Activated CD4-positive, alpha-beta T cell treated with anti-CD3 and anti-CD28 coated beads for 24 hours (primary cell): ENCODE measurements around the gene SETBP1.

Experiments used
- DNase-seq, 2 donors: peaks; one replicate each; pipeline ENCODE4 v3.0.0-alpha.2; 2020; ENCODE audit warnings: low read depth in 2 of 2

SETBP1 gene

DNA sequence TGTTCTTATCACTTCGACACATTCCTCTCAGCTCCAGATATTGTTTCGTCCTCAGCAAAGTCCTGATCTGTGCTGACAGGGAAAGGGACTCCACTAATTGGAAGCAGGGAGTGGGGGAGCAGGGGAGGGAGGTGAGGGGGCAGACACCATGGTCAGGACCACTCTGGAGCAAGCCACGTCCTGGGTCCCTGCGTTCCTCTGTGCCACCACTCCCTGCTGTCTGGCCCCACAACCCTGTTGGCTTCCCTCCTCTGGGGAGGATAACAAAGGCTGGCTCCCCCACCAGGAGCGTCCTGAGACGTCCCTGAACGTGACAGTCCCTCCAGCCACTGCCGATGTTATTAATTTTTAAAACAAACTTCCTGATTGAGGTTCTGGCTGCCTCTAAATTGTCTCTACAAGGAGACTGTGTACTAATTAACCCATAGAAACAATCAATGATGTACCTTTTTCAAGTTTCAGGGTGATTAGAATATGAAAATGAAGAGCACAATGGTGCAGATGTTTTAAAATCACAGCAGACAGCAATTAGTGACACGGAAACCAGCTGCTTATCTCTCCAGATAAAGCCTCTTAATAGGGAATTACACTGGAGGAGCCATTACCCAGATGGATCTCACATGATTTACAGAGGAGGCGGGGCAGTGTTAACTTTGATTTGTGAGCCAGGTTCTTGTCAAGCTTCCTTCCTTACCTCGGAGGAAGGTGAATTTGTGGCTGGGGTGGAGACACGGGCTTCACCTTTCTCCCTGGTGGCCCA is 257.5 kb downstream of the SETBP1 start:
- DNase-seq = no peak

- no peak for DNase-seq
Observed at GRCh38 chr18:44938720-44939665, 258.3 kb downstream of the SETBP1 start.

DNA sequence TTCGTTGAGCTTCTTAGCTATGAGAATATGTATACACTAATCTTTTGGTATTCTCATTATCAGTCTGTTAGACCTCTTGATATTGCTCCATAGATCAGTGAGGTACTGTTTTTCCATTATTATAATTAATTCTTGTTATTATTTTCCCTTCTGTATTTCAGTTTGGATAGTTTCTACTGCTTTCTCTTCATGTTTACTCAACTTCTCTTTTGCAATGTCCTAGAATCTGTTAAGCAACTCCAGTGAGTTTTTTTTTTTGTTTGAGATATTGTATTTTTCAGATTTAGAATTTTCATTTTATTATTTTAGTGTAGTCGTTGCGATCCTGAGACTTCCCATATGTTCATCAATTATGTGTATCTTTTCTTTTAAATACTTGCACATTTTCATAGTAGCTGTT is 260.8 kb downstream of the SETBP1 start:
- no peak for DNase-seq

DNA sequence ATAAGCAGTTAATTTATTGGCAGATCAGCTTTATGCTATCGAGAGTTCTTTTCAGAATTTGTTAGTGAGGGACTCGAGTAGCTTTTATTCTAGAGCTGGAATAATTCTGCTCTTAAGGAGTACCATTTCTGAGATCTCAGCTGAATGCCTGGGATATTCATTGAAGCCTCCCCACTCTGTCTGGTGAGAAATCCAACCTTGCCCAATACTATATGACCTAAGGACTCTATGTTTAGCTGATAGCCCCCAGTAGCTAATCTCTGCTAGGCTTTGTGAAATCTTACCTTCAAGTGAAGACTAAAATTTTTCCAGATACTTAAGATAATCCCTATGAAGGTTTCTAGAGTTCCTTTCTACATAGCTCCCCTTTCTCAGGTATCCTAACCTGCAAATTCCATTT is 261.4 kb downstream of the SETBP1 start:
- DNase-seq = no peak

GRCh38 chr18:44943311-44943881 is 262.7 kb downstream of the SETBP1 start:
- no peak for DNase-seq

- no peak for DNase-seq
Observed at GRCh38 chr18:44944461-44944860, 263.8 kb downstream of the SETBP1 start.

DNA sequence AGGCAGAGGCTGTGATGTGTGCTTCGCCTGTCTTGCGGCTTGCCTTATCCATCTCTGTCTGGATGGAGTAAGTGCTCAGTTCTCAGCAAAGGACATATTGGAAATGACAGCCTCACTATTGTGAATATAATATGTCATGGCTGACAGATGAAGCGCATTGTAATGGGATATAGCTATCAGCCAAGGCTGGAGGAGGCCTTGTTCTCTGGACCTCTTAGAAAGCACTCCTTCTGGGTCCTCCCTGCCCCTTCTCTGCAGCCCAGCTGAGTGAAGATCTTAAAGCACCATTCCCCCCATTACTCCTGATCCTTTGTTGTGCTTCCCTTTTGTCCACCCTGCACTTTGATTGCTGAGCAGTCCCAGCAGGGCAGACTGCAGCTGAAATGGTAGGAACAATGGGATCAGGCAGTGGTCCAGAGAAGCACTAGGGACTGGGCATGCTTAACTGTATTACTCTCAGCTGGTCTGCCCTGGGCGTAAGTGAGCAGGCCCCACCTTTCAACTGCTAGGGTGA is 265.3 kb downstream of the SETBP1 start:
- no peak for DNase-seq

GRCh38 chr18:44946529-44947113 is 265.9 kb downstream of the SETBP1 start:
- DNase-seq = no peak

- DNase-seq = no peak
Observed at GRCh38 chr18:44949967-44950366, 269.3 kb downstream of the SETBP1 start.

DNA sequence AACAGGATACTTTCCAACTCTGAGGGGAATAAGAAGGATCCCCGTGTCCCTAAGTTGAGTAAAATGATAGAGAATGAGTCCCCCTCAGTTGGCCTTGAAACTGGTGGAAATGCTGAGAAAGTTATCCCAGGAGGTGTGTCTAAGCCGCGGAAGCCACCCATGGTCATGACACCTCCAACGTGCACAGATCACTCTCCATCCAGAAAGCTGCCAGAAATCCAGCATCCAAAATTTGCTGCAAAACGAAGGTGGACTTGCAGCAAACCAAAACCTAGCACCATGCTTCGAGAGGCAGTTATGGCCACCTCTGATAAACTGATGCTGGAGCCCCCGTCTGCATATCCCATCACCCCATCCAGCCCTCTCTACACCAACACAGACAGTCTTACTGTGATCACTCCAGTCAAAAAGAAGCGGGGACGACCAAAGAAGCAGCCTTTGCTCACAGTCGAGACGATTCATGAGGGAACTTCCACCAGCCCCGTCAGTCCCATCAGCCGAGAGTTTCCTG is 270.1 kb downstream of the SETBP1 start:
- DNase-seq = no peak

- no peak for DNase-seq
Observed at GRCh38 chr18:44951748-44952147, 271.1 kb downstream of the SETBP1 start.

GRCh38 chr18:44954257-44954656 is 273.6 kb downstream of the SETBP1 start:
- DNase-seq = no peak

DNA sequence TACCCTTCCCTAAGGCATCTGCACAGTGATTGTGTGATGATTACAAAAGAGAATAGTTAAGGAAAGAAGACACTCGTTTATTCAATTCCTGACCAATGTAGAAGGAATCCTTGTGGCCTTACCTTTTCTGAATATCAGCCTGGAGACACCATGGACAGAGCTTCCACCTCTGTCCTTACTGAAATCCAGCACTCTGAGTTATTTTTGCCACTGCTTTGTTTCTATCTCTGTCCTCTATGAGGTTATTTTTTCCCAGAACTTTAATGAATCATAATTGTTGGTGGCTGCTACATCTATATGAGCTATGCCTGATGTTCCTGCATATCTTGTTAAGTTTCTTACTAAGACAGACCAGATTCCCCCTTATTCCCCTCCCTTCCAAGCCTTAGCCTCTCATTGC is 275.1 kb downstream of the SETBP1 start:
- DNase-seq = no peak

DNA sequence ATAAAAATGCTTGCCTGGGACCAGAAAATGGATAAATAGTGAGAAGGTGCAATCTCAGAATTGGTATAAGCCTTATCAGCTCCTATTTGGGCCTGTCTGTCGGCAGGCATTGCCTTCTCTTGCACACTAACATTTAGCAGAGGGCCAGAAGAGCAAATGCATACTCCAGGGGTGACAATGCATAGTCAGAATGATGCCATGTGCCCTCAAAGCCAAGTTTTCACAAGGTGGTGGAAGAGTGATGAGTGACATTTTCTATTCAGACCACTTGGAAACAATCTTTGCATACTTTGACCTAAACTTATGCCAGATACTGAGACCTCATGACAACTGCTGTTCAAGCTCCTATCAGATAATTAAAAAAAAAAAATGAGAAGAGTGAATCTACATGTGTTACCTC is 276.3 kb downstream of the SETBP1 start:
- no peak for DNase-seq

- no peak for DNase-seq
Observed at GRCh38 chr18:44957461-44957860, 276.8 kb downstream of the SETBP1 start.

GRCh38 chr18:44958040-44958439 is 277.4 kb downstream of the SETBP1 start:
- no peak for DNase-seq

GRCh38 chr18:44958455-44958854 is 277.8 kb downstream of the SETBP1 start:
- no peak for DNase-seq

DNA sequence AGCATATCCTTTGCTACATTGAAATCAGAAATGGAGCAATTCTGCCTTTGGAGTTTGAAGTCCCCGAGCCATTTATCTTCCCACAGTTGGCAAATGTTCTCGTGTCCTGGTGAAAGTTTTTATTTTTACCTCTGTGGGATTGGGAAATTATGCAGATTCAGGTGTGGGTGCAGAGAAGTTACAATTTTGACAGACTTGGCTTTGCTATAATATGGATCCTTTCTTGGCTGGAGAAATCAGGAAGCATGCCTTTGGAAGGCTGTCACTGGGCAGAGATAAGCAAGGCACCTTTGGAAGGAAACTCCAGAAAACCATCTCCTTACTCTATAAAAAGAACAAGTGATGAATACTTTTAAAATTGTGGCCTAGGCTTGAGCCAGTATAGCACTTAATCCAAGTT is 278.3 kb downstream of the SETBP1 start:
- DNase-seq = no peak

DNA sequence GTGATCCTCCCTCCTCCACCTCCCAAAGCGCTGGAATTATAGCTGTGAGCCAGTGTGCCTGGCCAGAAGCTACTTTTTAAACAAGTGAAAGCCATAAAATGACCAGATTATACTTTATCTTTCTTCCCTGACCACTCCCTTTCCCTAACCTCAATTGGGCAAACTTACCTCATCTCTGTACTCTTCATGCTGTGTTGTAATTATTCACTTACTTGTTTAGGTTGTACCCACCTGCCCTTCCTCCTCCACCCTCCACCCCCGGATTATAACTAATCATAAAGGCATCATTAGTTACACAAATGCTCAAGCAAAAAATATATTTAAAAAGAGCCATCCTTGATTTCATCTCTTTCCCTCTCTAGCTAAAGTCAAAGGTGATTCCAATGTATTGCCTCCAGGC is 279.9 kb downstream of the SETBP1 start:
- DNase-seq = no peak

DNA sequence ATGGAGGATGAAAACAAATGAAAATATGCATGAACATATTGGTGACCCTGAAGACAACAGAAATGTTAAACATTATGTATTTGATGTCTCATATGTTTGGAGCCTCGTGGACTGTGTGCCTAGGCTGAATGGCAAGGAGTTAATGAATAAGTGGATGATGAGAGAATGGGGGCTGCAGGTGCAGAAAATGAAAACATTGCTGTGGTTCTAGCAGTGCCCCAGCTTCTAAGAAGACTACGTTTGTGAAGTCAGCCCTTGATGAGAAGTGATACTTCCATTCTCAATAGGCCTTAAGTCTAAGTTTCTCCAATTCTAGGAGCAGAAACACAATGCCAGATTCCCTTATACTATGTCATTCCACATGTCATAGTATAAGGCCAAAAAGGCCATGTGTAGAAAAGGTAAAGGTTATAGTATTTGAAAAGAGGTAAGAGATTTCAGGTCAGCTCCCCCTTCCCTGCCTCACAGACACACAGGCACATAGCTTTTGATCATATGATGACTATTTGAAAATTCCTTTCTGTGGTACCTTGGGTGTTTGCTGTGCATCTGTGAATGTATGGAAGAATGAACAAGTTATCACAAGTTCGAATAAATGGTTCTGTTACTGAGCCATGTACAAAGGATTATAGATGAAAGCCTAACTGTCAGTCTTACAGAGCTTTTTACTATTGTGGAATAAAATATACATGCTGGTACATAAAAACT is 280.8 kb downstream of the SETBP1 start:
- no peak for DNase-seq

DNA sequence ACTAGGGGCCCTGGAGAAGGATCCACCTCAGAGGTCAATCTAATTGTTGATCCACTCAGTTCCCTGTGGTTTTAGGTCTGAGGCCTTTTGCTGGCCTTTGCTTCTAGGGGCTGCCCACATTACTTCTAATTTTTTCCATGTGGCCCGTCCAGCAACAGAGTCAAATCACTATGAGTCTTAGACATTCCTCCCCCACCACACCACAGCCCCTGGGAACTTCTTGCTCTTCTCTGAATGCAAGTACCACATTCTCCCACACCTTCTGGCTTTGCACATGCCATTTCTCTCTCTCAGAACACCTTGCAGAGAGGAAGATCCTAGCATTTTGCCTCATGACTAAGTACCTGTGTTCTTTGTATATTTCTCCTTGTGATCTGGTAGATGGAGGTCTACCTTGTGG is 286.9 kb downstream of the SETBP1 start:
- no peak for DNase-seq
